Karpas-422 (cell line): Measurements from ENCODE around the gene MOB3B. TPM values are rescaled to one million over a fixed set of nuclear protein-coding genes. Genes with fewer than 3 reads are reported as not detected.

Experiments
- DNase-seq: peaks from one replicate; pipeline ENCODE4 v3.0.0-alpha.2; 2015
- H2AFZ ChIP-seq: fragments of 200-600 bp; sonication (generic); 2 replicates; pipeline ENCODE4 v1.6.1; 2014; ENCODE audit warnings: antibody characterized with exemption, low read length, mixed read lengths
- H3K27ac ChIP-seq: fragments of 200-600 bp; sonication (generic); 2 replicates; pipeline ENCODE4 v1.5.1; 2014; ENCODE audit warnings: mild to moderate bottlenecking, low read length, moderate library complexity
- H3K27me3 ChIP-seq: fragments of 200-600 bp; sonication (generic); 2 replicates; pipeline ENCODE4 v1.6.1; 2014; ENCODE audit warnings: low read length, mixed read lengths
- H3K36me3 ChIP-seq: fragments of 200-600 bp; sonication (generic); 2 replicates; pipeline ENCODE4 v1.6.1; 2014; ENCODE audit warnings: low read length, mixed read lengths; ENCODE audit not compliant: insufficient read depth
- H3K4me1 ChIP-seq: fragments of 200-600 bp; sonication (generic); 2 replicates; pipeline ENCODE4 v1.6.1; 2014; ENCODE audit warnings: mild to moderate bottlenecking, low read length, mixed read lengths
- H3K4me2 ChIP-seq: fragments of 200-600 bp; sonication (generic); 2 replicates; pipeline ENCODE4 v1.6.1; 2014; ENCODE audit warnings: low read length, low read depth, mild to moderate bottlenecking; ENCODE audit not compliant: poor library complexity, severe bottlenecking
- H3K4me3 ChIP-seq: fragments of 200-600 bp; sonication (generic); 2 replicates; pipeline ENCODE4 v1.5.1; 2014; ENCODE audit warnings: mild to moderate bottlenecking, antibody characterized with exemption, low read length, mixed read lengths
- H3K79me2 ChIP-seq: fragments of 200-600 bp; sonication (generic); 2 replicates; pipeline ENCODE4 v1.6.1; 2014; ENCODE audit warnings: mild to moderate bottlenecking, low read length, mixed read lengths
- H3K9ac ChIP-seq: fragments of 200-600 bp; sonication (generic); 2 replicates; pipeline ENCODE4 v1.6.0; 2014; ENCODE audit warnings: low read length
- H3K9me2 ChIP-seq: fragments of 200-600 bp; sonication (generic), shearing (Covaris generic); replicated peaks from 2 replicates; pipeline ENCODE4 v1.6.0; 2014; ENCODE audit warnings: mild to moderate bottlenecking, low read length, moderate library complexity; ENCODE audit not compliant: insufficient read depth
- H3K9me3 ChIP-seq: fragments of 300-700, 200-600 bp; sonication (generic); 2 replicates; pipeline ENCODE4 v1.6.1; 2014; ENCODE audit warnings: low read length, mixed read lengths
- H4K20me1 ChIP-seq: fragments of 200-600 bp; sonication (generic); 2 replicates; pipeline ENCODE4 v1.6.1; 2014; ENCODE audit warnings: mild to moderate bottlenecking, antibody characterized with exemption, low read length, low read depth; ENCODE audit not compliant: insufficient read depth
- total RNA-seq: library from RNA; depleted of rRNA; stranded (reverse); fragments of >200 nt; shearing (Covaris generic); gene quantifications from 2 replicates; pipeline ENCODE4 v1.2.3, GENCODE V29; 2014; ENCODE audit warnings: low replicate concordance

The MOB3B gene
- total RNA-seq, 1 experiment from 2014 or later, result 0.45 TPM

DNA sequence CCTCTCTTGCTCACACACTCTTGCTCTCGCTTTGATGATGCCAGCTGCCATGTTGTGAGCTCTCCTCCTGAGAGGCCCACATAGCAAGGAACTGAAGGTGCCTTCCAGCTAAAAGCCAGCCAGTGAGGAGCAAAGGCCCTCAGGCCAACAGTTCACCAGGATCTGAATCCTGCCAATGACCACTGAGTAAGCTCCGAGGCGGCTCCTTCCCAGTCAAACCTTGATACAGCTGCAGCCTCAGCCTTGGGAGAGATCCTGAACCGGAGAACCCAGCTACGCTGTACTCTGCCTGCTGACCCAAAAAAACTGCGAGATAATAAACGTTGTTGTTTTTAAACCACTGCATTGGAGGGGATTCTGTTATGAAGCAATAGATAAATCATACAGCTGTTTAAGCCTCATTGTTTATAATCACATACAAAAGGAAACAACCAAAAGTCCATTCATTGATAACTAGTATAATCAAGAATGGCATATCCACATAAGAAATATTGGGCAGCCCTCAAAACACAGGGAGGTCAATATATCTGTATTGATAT lies 54.5 kb downstream of the MOB3B start:
- no peak overlapping the region for H3K4me2 ChIP-seq
- H4K20me1 ChIP-seq, result no peaks in the 10 kb centered on the region
- no peaks in the 10 kb centered on the region for H3K9me3 ChIP-seq
- no peak overlapping the region for H3K4me3 ChIP-seq
- H3K27ac ChIP-seq, result no peak overlapping the region
- H2AFZ ChIP-seq, result no peak overlapping the region
- no peaks in the 10 kb centered on the region for H3K36me3 ChIP-seq
- no peak overlapping the region for H3K9ac ChIP-seq
- no peaks in the 10 kb centered on the region for H3K9me2 ChIP-seq
- DNase-seq, result no peak
- H3K27me3 ChIP-seq, result no peaks in the 10 kb centered on the region
- no peaks in the 10 kb centered on the region for H3K4me1 ChIP-seq
- no peaks in the 10 kb centered on the region for H3K79me2 ChIP-seq

GRCh38 chr9:27474305-27474704 lies 55.3 kb downstream of the MOB3B start:
- Histone ChIP-seq H3K79me2 (no peaks in the 10 kb centered on the region), H2AFZ (no peak overlapping the region), H3K27me3 (no peaks in the 10 kb centered on the region), H4K20me1 (no peaks in the 10 kb centered on the region), H3K36me3 (no peaks in the 10 kb centered on the region), H3K9ac (no peak overlapping the region), H3K9me2 (no peaks in the 10 kb centered on the region), H3K4me2 (no peak overlapping the region), H3K9me3 (no peaks in the 10 kb centered on the region), H3K4me1 (no peaks in the 10 kb centered on the region), H3K4me3 (no peak overlapping the region), H3K27ac (no peak overlapping the region)
- no peak for DNase-seq

DNA sequence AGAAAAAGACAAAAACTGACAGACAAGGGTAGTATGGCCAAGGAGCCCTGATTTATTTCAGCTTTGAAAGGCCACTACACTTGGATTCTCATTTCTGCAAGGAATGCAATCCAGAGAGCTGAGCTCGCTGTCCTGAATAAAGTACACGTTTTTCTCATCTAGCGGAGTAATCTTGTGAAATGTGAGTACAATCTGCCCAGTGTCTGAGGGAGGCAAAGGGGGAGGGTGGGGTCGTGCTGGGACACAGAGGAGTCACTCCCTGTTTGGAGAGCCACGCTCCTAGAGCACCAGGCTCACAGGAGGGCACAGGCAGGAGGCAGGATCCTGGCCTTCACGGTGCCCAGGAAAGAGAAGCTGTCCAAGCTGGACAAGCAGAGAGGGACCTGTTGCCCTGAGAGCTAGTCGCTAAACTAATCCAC lies 56.5 kb downstream of the MOB3B start:
- Histone ChIP-seq H2AFZ (no peak overlapping the region), H3K9me2 (no peaks in the 10 kb centered on the region), H3K9me3 (no peaks in the 10 kb centered on the region), H3K27ac (no peak overlapping the region), H3K9ac (no peak overlapping the region), H3K4me3 (no peak overlapping the region), H3K4me2 (no peak overlapping the region), H3K4me1 (no peaks in the 10 kb centered on the region), H3K79me2 (no peaks in the 10 kb centered on the region), H3K27me3 (no peaks in the 10 kb centered on the region), H4K20me1 (no peaks in the 10 kb centered on the region), H3K36me3 (no peaks in the 10 kb centered on the region)
- DNase-seq, result no peak

DNA sequence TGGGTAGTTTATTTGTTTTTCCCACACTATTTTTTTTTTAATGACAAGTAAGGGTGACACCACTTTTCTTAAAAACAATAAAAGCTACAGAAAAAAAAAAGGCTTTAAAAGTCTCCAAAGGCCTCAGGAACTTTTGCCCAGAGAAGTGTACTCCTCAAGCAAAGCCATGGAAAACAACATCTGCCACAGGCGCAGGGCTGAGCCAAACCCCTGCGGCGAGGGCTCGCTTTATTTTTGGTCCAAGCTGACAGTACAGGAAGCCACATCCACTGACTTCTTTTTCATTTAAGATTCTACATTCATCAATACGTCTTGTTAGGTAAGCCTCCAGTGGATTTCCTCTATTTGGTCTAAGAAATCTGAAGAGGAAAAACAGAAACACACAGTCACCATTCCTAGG lies 57.4 kb downstream of the MOB3B start:
- H3K9ac ChIP-seq, result no peak overlapping the region
- no peaks in the 10 kb centered on the region for H3K9me3 ChIP-seq
- no peaks in the 10 kb centered on the region for H3K9me2 ChIP-seq
- H3K79me2 ChIP-seq, result no peaks in the 10 kb centered on the region
- H3K36me3 ChIP-seq, result no peaks in the 10 kb centered on the region
- no peak for DNase-seq
- H3K4me1 ChIP-seq, result no peaks in the 10 kb centered on the region
- H3K27ac ChIP-seq, result no peak overlapping the region
- H3K4me2 ChIP-seq, result no peak overlapping the region
- H3K4me3 ChIP-seq, result no peak overlapping the region
- no peaks in the 10 kb centered on the region for H4K20me1 ChIP-seq
- no peaks in the 10 kb centered on the region for H3K27me3 ChIP-seq
- H2AFZ ChIP-seq, result no peak overlapping the region

DNA sequence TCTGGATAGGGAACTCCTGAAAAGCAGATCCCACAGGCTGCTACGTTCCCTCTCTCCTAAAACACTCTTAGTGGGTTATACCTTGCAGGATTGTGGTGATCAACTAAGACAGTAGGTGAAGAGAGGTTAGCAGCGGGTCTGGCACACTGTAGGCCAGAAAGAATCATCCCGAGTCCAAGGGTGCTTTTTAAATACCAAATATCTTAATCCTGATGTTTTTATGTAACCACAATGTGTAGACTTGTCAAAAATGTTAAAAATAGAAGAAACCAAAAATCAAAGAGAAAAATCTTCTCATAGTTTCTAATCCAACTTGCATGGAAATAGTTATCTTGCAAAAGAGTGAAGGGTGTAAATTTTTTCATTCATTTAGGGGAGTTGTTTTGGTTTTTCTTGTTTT lies 57.8 kb downstream of the MOB3B start:
- Histone ChIP-seq H3K27me3 (no peaks in the 10 kb centered on the region), H3K9ac (no peak overlapping the region), H3K27ac (no peak overlapping the region), H2AFZ (no peak overlapping the region), H3K9me3 (no peaks in the 10 kb centered on the region), H3K4me1 (no peaks in the 10 kb centered on the region), H3K9me2 (no peaks in the 10 kb centered on the region), H3K4me2 (no peak overlapping the region), H3K79me2 (no peaks in the 10 kb centered on the region), H4K20me1 (no peaks in the 10 kb centered on the region), H3K36me3 (no peaks in the 10 kb centered on the region), H3K4me3 (no peak overlapping the region)
- DNase-seq, result no peak

- Histone ChIP-seq H3K4me3 (no peak overlapping the region), H3K4me1 (no peaks in the 10 kb centered on the region), H4K20me1 (no peaks in the 10 kb centered on the region), H3K9me2 (no peaks in the 10 kb centered on the region), H3K27me3 (no peaks in the 10 kb centered on the region), H3K4me2 (no peak overlapping the region), H3K27ac (no peak overlapping the region), H3K9me3 (no peaks in the 10 kb centered on the region), H2AFZ (no peak overlapping the region), H3K79me2 (no peaks in the 10 kb centered on the region), H3K9ac (no peak overlapping the region), H3K36me3 (no peaks in the 10 kb centered on the region)
- DNase-seq, result no peak
Observed at GRCh38 chr9:27471366-27471765, 58.2 kb downstream of the MOB3B start.

DNA sequence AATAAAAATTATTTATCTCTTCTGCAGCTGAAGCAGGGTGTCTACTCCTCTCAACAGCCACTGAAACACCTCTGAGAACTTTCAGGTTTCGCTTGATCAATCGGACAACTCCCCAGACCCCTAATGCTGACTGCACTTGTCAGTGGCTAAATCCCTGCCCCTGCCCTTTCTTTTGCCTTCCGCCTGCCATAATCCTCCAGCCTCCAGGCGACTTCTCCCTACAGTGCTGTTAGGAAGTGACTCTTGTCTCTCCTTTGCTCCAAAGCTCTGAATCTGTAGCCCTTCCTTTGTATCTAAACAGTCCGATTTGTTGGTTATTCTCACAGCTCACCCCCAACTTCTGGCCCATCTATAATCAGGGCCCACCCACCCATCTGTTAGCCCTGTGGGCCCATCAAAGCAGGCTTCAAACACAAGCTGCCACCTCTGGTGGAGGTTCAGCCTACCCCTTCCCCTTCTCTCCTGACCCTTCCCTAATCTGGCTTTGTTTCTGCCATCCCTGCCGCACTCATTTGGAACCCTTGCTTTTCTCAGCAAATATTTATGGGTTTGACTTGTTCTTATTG lies 59.2 kb downstream of the MOB3B start:
- no peak overlapping the region for H3K4me2 ChIP-seq
- no peak overlapping the region for H2AFZ ChIP-seq
- H3K4me3 ChIP-seq, result no peak overlapping the region
- DNase-seq, result no peak
- no peak overlapping the region for H3K27ac ChIP-seq
- H3K79me2 ChIP-seq, result no peaks in the 10 kb centered on the region
- no peaks in the 10 kb centered on the region for H3K27me3 ChIP-seq
- no peaks in the 10 kb centered on the region for H4K20me1 ChIP-seq
- H3K9me2 ChIP-seq, result no peaks in the 10 kb centered on the region
- H3K4me1 ChIP-seq, result no peaks in the 10 kb centered on the region
- H3K9me3 ChIP-seq, result no peaks in the 10 kb centered on the region
- H3K9ac ChIP-seq, result no peak overlapping the region
- no peaks in the 10 kb centered on the region for H3K36me3 ChIP-seq

GRCh38 chr9:27469550-27469949 lies 60.1 kb downstream of the MOB3B start:
- H2AFZ ChIP-seq, result no peak overlapping the region
- H3K4me2 ChIP-seq, result no peak overlapping the region
- no peaks in the 10 kb centered on the region for H3K79me2 ChIP-seq
- no peak for DNase-seq
- no peaks in the 10 kb centered on the region for H3K9me3 ChIP-seq
- no peak overlapping the region for H3K9ac ChIP-seq
- no peaks in the 10 kb centered on the region for H4K20me1 ChIP-seq
- no peak overlapping the region for H3K27ac ChIP-seq
- no peaks in the 10 kb centered on the region for H3K4me1 ChIP-seq
- H3K4me3 ChIP-seq, result no peak overlapping the region
- no peaks in the 10 kb centered on the region for H3K36me3 ChIP-seq
- no peaks in the 10 kb centered on the region for H3K9me2 ChIP-seq
- no peaks in the 10 kb centered on the region for H3K27me3 ChIP-seq
